HFFc6 (cell line): Measurements from ENCODE around the gene OOEP. TPM values are rescaled to one million over a fixed set of nuclear protein-coding genes. Genes with fewer than 3 reads are reported as not detected.

Experiments used
- DNase-seq: peaks from one replicate; pipeline ENCODE4 v3.0.0-alpha.2; 2018
- H3K27ac Mint-ChIP-seq: 2 replicates; pipeline ENCODE4 v1.8.0; 2020; ENCODE audit warnings: mild to moderate bottlenecking, mixed read lengths
- H3K27me3 Mint-ChIP-seq: 2 replicates; pipeline ENCODE4 v1.8.0; 2021; ENCODE audit warnings: mild to moderate bottlenecking, moderate library complexity, mixed read lengths; ENCODE audit not compliant: insufficient read depth
- H3K36me3 Mint-ChIP-seq: 2 replicates; pipeline ENCODE4 v1.8.0; 2021; ENCODE audit warnings: low read depth, mixed read lengths
- H3K4me1 Mint-ChIP-seq: 2 replicates; pipeline ENCODE4 v1.8.0; 2020; ENCODE audit warnings: low read depth, mixed read lengths
- H3K4me3 Mint-ChIP-seq: 2 replicates; pipeline ENCODE4 v1.8.0; 2020; ENCODE audit warnings: mild to moderate bottlenecking, moderate library complexity, mixed read lengths
- H3K9me3 Mint-ChIP-seq: 2 replicates; pipeline ENCODE4 v1.8.0; 2020; ENCODE audit warnings: mild to moderate bottlenecking, mixed read lengths
- CTCF ChIP-seq: fragments of 200-600 bp; sonication (generic); IDR thresholded peaks from 2 replicates; pipeline ENCODE4 v1.5.0; 2021; ENCODE audit warnings: antibody characterized with exemption, mild to moderate bottlenecking
- total RNA-seq, 6 experiments: library from RNA; stranded (reverse); fragmentation: NEBNext Ultra II Directional; extraction: Animal tissue kit (Norgen Biotek cat#: 25700); gene quantifications; 2 replicates in 1 of 6; 3 replicates in 5 of 6; pipeline ENCODE4 v1.2.3, GENCODE V29; 2021

The OOEP gene
- total RNA-seq, 6 experiments from 2014 or later = not detected

GRCh38 chr6:73341335-73341734 is 28.4 kb downstream of the OOEP start:
- no peak overlapping the region for H3K27ac Mint-ChIP-seq
- H3K9me3 Mint-ChIP-seq = no peaks in the 10 kb centered on the region

GRCh38 chr6:73340048-73340447 is 29.6 kb downstream of the OOEP start:
- peaks cover 14% of the 10 kb centered on the region for H3K4me1 Mint-ChIP-seq
- no peak for DNase-seq
- H3K9me3 Mint-ChIP-seq = no peaks in the 10 kb centered on the region
- no peaks in the 10 kb centered on the region for H3K36me3 Mint-ChIP-seq
- no peak for TF ChIP-seq CTCF
- peaks cover 14% of the 10 kb centered on the region for H3K27me3 Mint-ChIP-seq
- H3K27ac Mint-ChIP-seq = no peak overlapping the region
- no peak overlapping the region for H3K4me3 Mint-ChIP-seq

More at GRCh38 chr6:73341335-73341734, 28.4 kb downstream of the OOEP start:
- Mint-ChIP-seq H3K4me3 (no peak overlapping the region), H3K36me3 (no peaks in the 10 kb centered on the region), H3K4me1 (peaks cover 14% of the 10 kb centered on the region), H3K27me3 (peaks cover 13% of the 10 kb centered on the region)
- no peak for DNase-seq
- no peak for TF ChIP-seq CTCF

DNA sequence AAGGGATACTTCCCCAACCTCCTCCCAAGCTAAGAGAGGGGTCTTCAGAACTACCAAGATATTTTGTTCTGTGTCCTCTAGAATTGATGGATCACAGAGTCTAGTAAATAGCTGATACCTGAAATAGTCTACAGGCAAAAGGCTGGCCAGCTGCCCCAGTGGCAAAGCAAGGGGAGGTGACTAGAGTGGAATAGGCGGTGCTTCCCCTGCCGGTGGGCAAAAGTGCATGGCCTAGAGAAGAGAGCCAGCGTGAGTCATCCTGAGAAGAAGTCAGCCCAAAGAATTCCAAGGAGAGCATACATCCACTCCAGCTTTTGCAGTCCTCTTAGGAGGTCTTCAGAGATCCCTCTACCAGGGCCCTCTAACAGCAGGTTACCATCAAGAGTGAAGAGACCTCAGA is 30.4 kb downstream of the OOEP start:
- H3K4me1 Mint-ChIP-seq = peaks cover 14% of the 10 kb centered on the region
- H3K36me3 Mint-ChIP-seq = no peaks in the 10 kb centered on the region
- no peaks in the 10 kb centered on the region for H3K9me3 Mint-ChIP-seq
- no peak overlapping the region for H3K4me3 Mint-ChIP-seq
- TF ChIP-seq CTCF = no peak
- peaks cover 11% of the 10 kb centered on the region for H3K27me3 Mint-ChIP-seq
- DNase-seq = no peak
- H3K27ac Mint-ChIP-seq = no peak overlapping the region

GRCh38 chr6:73329201-73329600 is 40.5 kb downstream of the OOEP start:
- Mint-ChIP-seq H3K27me3 (peaks cover 11% of the 10 kb centered on the region), H3K9me3 (no peaks in the 10 kb centered on the region), H3K4me1 (peaks cover 32% of the 10 kb centered on the region), H3K36me3 (no peaks in the 10 kb centered on the region), H3K27ac (no peak overlapping the region), H3K4me3 (no peak overlapping the region; the same call in 1 of the 2 replicates)
- TF ChIP-seq CTCF = no peak
- no peak for DNase-seq

- H3K9me3 Mint-ChIP-seq = no peaks in the 10 kb centered on the region
- no peak overlapping the region for H3K27ac Mint-ChIP-seq
- no peak for DNase-seq
- H3K27me3 Mint-ChIP-seq = peaks cover 11% of the 10 kb centered on the region
- no peaks in the 10 kb centered on the region for H3K36me3 Mint-ChIP-seq
- H3K4me1 Mint-ChIP-seq = peaks cover 32% of the 10 kb centered on the region
- no peak overlapping the region; the same call in 1 of the 2 replicates for H3K4me3 Mint-ChIP-seq
- TF ChIP-seq CTCF = no peak
Measured at GRCh38 chr6:73328790-73329189, 40.9 kb downstream of the OOEP start.

GRCh38 chr6:73325656-73326055 is 44.0 kb downstream of the OOEP start:
- TF ChIP-seq CTCF = no peak
- no peaks in the 10 kb centered on the region for H3K9me3 Mint-ChIP-seq

More at GRCh38 chr6:73325656-73326055, 44.0 kb downstream of the OOEP start:
- Mint-ChIP-seq H3K36me3 (0 out of 2 replicates have a peak, but pooled peaks cover 4% of the 10 kb centered on the region), H3K27ac (no peak overlapping the region), H3K4me1 (peaks cover 32% of the 10 kb centered on the region), H3K4me3 (no peak overlapping the region), H3K27me3 (no peaks in the 10 kb centered on the region)
- no peak for DNase-seq
